Skeletal muscle cell (primary cell): Measurements from ENCODE around the gene NT5E.

ENCODE experiments used
- DNase-seq: peaks from one replicate; pipeline ENCODE4 v3.0.0-alpha.2; 2010; ENCODE audit warnings: low read depth
- H3K4me3 ChIP-seq: 2 replicates; pipeline ENCODE4 v1.5.1; 2011; ENCODE audit warnings: low read depth, mild to moderate bottlenecking, control low read depth, low read length, moderate library complexity

Gene NT5E

DNA sequence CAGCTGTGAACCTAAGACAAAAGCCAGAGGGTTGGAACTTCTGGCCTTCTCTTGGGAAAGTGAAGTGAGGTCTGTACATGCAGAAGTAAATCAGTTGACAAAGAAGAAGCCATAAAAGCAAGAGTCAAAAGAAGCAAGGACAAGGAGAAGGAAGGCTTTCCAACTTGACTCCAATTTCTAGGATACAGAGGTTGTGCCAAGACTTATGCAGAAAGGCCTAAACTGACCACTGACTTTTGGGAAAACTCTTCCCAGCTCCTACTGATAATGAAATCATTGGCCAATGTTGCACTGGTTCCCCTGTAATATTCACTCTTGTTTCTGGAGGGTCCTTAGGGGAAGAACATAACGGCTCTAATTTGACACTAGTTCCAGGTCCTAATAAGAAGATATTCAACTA, 29.3 kb upstream of the NT5E start:
- no peak overlapping the region for H3K4me3 ChIP-seq
- no peak for DNase-seq

DNA sequence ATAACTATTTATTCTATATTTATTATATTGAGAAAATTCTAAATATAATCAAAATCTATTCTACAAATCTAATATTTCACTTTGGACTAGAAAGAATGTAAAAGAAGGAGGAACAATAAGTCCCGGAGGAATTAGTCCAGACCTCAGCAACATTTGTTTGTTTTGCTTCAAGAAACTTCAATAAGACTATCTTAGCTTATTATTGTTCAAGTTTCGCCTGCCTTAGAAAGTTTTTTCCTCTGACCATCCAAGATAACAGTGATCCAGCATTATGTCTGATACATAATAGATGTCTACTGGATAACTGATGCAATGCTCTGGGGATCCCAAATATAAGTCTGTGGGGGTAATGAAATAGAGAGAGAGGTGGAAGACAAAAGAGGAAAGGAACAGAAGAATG, 28.7 kb upstream of the NT5E start:
- DNase-seq: no peak
- no peak overlapping the region for H3K4me3 ChIP-seq

DNA sequence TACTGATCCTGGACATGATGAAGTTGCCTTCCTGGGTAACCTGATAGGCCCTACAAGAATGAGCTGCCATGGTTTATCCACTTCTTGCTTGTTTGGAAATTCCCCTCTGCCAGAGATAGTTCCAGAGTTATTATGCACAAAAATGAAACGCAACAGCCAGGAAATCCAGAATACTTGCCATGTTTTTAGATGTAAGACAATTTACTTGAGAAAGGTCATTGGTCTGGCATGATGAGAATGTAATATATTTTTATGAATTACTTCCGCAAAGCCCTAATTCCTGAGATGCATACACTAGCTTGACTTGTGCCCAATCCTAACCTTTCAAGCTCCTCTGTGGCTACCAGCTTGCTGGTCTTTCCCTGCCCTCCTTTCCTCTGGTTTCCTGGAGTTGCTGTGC, 27.9 kb upstream of the NT5E start:
- no peak for DNase-seq
- no peak overlapping the region for H3K4me3 ChIP-seq

DNA sequence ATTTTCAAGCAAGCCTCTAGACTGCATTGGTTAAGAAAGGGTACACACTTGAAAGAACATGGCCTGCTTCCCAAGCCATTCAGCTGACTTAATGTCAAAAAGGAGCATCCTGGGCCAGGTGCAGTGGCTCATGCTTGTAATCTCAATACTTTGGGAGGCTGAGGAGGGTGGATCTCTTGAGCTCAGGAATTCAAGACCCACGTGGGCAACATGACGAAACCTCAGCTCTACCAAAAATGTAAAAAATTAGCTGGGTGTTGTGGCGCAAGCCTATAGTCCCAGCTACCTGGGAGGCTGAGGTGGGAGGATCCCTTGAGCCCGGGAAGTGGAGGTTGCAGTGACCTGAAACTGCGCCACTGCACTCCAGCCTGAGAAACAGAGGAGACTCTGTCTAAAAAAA, 26.9 kb upstream of the NT5E start:
- no peak for DNase-seq
- H3K4me3 ChIP-seq: no peak overlapping the region

DNA sequence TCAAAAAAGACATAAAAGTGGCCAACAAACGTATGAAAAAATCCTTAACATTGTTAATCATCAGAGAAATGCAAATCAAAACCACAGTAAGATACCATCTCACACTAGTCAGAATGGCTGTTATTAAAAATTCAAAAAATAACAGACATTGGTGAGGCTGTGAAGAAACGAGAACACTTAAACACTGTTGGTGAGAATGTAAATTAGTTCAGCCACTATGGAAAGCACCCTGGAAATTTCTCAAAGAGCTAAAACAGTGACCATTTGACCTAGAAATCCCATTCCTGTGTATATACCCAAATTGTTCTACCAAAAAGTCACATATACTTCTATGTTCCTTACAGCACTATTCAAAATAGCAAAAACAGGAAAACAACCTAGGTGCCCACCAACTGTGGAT, 24.9 kb upstream of the NT5E start:
- DNase-seq: no peak
- H3K4me3 ChIP-seq: no peak overlapping the region

DNA sequence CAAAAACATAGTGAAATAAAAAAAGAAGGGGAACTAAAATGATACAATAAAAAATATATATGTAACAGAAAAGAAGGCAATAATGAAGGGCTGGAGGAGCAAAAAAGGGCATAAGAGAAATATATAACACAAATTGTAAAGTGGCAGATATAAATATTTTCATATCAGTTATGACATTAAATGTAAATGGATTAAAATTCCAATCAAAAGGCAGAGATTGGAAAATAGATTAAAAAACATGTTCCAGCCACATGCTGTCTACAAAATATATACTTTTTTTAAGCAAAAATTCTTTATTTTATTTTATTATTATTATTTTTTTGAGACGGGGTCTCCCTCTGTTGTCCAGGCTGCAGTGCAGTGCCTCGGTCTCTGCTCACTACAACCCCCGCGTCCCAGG, 23.9 kb upstream of the NT5E start:
- DNase-seq: no peak
- no peak overlapping the region for H3K4me3 ChIP-seq

DNA sequence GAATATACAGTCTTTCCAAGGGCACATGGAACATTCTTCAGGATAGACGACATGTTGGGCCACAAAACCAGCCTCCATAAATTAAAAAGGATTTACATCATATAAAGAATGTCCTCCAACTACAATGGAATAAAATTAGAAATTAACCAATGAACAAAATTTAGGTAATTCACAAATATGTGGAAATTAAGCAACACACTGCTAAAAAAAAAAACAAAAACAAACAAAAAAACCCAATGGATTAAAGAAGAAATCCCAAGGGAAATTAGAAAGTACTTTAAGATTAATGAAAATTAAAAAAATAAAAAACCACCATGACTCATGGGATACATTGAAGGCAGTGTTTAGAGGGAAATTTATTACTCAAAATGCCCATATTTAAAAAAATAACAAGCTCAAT, 21.4 kb upstream of the NT5E start:
- DNase-seq: no peak
- H3K4me3 ChIP-seq: no peak overlapping the region

DNA sequence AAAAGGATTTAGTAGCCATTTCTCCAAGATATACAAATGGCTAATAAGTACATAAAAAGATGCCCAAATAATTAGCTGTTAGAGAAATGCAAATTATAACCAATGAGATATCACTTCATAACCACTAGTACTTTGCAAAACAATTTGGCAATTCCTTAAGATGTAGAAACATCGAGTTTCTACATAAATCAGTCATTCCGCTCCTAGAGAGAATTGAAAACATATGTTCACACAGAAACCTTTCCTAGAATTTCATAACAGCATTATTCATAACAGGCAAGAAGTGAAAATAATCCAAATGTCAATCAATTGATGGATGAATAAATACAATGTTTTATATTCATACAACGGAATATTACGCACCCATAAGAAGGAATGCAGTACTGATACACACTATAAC, 20.5 kb upstream of the NT5E start:
- DNase-seq: no peak
- no peak overlapping the region for H3K4me3 ChIP-seq

DNA sequence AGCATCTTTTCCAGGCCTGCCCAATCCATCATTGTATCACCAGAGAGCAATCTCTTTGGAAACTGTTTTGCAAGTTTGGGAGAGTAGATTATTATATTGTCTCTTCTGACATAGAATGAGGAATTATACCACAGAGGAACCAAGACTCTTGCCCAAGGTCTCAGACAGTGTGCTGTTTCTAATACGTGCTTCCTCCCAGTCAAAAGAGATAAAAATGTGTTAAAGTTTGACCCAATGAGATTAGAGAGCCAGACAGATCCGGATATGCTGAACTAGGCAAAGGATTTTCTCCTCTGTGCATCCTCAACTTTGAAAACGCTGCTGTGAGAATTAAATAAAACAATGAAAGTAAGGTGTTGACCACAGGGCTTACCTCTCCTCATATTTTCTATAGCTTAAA, 18.6 kb upstream of the NT5E start:
- no peak for DNase-seq

DNA sequence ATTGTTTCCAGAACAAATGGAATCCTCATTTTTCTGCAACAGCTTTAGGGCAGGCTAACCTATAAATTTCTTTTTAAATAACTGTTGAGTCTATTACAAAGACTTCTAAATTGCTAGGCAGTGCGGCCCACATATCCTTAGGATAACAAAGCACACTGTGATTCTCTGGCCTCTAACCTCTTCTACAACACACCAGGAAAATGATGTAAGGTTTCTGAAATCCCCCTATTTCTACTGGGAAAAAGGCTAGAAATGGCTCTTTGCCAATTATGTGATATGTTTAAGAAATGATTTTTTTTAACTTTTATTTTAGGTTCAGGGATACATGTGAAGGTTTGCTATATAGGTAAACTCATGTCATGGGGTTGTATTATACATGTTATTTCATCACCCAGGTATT, 17.3 kb upstream of the NT5E start:
- DNase-seq: no peak
- no peak overlapping the region for H3K4me3 ChIP-seq

More for the DNA sequence above, 18.6 kb upstream of the NT5E start:
- H3K4me3 ChIP-seq: no peak overlapping the region

DNA sequence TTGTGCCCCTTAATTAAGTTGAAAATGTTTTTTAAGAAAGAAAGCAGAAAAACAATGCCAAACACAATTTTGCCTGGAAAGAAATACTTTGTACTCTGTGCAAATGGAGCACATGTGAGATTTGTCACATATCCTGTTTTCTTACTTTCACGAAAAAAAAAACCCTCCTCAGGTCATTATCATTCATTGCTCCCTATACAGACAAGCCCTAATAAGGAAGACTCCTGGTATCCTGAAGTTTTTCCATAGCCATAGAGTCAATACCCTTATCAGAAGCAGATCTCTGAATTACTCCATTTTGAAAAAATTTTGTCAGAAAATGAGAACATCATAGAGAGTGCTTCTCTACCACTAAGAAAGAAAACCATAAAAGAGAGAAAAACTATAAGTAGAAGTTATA, 14.0 kb upstream of the NT5E start:
- no peak overlapping the region for H3K4me3 ChIP-seq
- no peak for DNase-seq

DNA sequence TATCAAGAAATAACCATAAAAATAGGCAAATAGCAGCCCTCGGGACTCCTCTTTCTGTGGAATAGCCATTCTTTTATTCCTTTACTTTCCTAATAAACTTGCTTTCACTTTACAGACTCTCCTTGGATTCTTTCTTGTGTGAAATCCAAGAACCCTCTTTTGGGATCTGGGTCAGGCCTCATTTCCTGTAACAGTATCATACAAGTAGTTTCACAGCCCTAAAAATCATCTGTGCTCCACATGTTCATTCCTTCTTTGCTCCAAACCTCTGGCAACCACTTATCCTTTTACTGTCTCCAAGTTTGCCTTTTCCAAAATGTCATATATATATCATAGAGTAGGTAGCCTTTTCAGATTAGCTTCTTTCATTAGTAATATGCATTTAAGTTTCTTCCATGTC, 13.5 kb upstream of the NT5E start:
- DNase-seq: peak; percentile 66
- H3K4me3 ChIP-seq: no peak overlapping the region

DNA sequence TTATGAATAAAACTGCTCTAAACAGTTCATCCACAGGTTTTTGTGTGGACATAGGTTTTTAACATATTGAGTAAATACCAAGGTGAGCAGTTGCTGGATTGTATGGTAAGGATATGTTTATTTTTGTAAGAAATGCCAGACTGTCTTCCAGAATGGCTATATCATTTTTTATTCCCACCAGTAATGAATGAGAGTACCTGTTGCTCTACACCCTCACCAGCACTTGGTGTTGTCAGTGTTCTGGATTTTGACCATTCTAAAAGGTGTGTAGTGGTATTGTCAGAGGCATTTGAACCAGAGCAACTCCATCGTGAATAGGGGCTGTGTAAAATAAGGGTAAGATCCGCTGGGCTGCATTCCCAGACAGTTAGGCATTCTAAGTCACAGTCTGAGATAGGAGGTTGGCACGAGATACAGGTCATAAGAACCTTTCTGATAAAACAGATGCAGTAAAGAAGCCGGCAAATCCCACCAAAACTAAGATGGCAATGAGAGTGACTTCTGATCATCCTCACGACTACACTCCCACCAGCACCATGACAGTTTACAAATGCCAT, 12.9 kb upstream of the NT5E start:
- H3K4me3 ChIP-seq: no peak overlapping the region
- DNase-seq: no peak

DNA sequence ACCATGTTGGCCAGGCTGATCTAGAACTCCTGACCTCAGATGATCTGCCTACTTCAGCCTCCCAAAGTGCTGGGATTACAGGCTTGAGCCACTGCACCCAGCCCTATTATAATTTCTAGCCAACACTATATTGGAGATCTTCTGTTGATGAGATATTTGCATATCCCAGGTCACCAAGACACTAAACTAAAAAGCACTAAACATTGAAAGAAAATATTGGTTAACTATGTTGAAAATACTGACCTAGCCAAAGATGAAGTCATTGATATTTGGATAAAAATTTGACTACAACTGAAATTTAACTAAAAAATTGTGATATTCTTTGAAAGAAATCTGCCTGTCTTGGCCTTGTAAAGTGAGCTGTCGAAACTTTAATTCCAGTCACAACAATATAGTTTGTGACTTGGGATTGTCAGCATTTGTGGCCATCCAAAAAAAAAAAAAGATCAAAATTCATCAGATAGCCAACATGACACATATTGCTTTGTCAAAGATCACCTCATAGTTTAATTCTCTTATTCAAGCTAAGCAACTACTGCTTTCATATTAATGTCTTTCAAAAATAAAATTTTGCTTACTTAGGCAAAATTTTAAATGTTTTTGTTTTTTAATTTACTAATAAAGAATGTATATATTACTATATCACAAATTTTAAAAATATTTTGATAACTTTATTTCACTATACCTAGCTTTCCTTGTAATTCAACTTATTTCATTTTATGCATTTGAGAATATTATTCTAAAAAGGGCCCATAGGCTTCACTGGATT, 6.3 kb upstream of the NT5E start:
- H3K4me3 ChIP-seq: no peak overlapping the region
- DNase-seq: no peak

DNA sequence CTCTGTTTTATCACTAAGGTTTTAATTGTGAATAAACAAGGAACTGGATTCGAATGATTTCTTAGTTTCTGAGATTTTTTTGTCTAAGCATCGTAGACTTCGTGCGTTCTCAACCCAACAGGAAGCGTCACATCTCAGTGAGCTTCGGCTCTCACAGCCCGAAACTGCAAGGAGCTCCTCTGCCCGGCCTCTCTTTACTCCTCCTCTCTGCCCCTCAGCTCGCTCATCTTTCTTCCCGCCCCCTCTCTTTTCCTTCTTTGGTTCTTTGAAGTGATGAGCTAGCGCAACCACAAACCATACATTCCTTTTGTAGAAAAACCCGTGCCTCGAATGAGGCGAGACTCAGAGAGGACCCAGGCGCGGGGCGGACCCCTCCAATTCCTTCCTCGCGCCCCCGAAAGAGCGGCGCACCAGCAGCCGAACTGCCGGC, 480 bp upstream of the NT5E start:
- H3K4me3 ChIP-seq: peak overlapping the region; percentile 74
- no peak for DNase-seq

DNA sequence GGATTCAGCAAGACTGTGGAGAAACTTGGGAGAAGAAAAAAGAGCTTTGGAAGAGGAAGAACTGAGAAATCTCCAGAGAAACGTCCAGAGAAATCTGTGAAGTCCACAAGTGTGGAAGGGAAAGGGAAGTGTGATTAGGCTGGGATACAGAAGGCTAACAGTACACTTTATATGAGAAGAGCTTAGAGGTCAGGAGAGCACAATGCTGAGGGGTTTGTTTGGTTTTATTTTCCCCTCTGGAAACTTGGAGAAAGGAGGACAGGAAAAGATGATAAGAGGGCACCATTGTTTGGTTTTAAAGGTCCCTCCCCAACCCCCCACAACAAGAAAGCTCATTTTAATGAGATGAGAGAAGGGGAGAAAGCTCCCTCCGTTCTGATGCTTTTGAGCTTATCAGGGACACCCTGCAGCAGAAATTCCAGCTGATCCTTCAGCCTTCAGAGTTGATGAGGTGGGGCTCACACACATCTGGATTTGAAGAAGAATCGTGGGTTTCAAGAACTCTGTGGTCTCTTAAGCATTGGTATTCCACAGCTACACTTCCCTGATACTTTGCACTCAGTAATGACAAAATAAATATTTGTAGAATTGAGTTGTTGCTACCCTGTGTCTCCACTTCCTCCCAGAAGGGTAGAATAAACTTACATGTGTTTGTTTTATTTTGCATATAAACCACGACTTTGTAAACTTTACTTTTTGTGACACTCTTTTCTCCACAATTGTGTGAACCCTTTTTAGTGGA, 1.9 kb downstream of the NT5E start:
- DNase-seq: no peak
- H3K4me3 ChIP-seq: peak overlapping the region; percentile 74

DNA sequence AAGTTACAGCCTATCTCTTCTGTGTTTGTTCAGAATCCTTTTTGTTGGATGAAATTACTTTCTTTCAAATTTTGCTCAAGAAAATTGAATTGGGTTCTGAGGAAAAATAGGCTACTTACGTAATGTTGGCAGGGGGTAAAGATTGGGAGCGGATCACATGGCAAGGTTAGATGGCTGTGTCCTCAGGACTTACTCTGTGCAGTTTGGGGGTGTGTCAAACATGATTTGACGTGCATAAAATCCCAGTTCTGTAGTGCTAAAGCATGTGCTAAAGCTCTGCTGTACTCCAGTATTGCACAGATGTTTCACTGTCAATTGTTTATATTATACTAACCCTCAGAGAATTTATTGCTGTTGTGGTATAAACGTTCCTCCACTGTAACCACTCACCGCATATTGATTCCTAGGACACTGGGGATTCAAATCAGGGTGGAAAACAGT, 2.6 kb downstream of the NT5E start:
- peak; percentile 80 for DNase-seq
- H3K4me3 ChIP-seq: peak overlapping the region; percentile 74

DNA sequence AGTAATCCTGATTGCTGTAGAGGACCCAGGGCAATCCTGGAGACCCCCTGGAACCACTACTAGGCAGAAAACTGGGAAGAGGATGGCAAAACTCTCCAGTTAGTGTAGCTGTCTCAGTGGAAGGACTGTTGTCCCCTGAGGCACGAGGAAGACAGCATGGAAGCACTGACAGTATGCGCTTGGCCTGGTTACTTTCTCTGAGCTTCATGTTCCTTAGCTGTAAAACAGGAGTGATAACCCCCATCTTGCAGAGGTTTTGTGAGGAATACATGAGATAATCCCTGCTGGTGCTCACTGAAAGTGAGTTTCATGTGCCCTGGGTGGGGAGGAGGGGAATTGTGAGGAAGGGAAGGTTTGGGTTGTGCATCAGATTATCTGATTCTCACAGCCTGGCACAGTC, 3.2 kb downstream of the NT5E start:
- H3K4me3 ChIP-seq: peak overlapping the region; percentile 15
- no peak for DNase-seq

DNA sequence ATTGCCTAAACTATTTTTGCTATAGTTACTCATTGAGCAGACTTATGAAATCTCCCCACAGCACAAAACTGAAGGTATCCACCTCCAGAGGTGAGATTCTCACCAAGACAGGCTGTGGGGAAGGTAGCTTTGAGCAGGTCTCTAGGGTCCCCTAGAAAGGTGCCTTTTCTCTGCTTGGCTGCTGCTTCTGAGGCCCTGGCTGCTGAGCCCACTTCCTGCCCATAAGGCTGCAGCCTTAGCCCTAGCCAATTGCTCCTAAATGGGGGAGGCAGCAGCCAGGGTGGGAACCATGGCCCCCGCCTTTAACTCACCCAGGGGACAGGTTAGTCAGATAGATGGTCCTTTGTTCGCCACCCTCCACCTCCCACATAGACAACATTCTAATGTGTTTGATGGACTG, 3.6 kb downstream of the NT5E start:
- H3K4me3 ChIP-seq: peak overlapping the region; percentile 15

DNA sequence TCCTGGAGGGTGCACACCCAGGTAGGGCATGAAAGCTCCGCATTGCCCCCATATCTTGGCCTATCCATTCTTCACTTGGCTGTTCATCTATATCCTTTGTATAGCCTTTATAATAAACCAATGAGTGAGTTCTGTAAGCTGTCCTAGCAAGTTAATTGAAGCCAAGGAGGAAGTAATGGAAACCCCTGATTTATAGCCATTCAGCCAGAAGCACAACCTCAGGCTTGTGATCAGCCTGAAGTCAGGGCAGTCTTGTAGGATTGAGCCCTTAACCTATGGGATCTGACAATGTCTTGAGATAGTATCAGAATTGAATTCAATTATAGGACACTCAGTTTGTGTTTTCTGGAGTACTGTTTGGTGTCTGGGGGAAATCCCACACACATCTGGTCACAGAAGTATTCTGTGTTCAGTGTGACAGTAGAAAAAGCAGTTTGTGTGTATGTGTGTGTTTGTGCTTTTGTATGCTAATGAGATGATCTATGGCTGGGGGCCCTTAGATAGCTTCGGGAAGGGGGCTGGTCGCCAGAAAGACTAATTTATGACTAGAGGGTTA, 5.7 kb downstream of the NT5E start:
- no peak overlapping the region for H3K4me3 ChIP-seq
- no peak for DNase-seq

More for the DNA sequence above, 3.6 kb downstream of the NT5E start:
- no peak for DNase-seq
